NCI-H1436 treated with DMSO at 0.1 percent for 48 hours (cell line): ENCODE results near the gene SAE1.

ENCODE experiments used
- DNase-seq: peaks from one replicate; lab custom pipeline; 2025; lab: John Stamatoyannopoulos, UW

Gene SAE1

DNA sequence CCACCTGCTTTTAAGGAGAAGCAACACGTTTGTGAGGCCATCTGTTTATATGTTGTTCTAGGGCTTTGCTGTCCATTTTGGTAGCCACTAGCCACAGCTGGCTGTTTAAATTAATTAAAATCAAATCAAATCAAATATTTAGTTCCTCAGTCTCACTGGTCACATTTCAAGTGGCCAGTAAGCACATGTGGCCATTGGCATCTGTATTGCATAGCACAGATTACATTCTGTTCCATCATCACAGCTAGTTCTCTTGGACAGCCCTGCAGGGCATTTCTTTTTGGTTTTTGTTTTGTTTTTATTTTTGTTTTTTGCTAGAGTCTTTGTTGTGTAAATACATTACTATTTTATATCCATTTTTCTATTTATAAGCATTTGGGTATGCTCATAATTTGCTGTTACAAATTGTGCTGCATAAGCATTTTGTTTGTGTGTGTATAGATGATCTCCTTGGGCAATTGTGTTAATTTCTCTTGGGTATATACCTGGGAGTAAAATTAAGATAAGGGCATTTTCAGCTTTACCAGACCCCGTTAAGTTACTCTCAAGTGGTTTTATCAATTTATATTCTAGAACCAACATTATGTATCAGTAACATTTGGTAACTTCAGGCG lies 31.3 kb downstream of the SAE1 start:
- DNase-seq = no peak

DNA sequence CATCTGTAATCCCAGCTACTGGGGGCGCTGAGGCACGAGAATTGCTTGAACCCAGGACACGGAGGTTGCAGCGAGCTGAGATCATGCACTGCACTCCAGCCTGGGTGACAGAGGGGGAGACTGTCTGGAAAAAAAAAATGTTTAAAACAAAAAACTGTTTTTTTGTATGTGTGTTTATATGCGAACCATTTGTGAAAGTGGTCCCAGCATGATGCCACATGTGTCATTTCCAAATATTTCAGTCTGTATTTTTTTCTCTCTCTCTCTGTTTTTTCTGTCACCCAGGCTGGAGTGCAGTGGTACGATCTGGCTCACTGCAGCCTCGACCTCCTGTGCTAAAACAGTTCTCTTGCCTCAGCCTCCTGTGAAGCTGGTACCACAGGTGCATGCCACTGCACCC lies 37.4 kb downstream of the SAE1 start:
- no peak for DNase-seq

DNA sequence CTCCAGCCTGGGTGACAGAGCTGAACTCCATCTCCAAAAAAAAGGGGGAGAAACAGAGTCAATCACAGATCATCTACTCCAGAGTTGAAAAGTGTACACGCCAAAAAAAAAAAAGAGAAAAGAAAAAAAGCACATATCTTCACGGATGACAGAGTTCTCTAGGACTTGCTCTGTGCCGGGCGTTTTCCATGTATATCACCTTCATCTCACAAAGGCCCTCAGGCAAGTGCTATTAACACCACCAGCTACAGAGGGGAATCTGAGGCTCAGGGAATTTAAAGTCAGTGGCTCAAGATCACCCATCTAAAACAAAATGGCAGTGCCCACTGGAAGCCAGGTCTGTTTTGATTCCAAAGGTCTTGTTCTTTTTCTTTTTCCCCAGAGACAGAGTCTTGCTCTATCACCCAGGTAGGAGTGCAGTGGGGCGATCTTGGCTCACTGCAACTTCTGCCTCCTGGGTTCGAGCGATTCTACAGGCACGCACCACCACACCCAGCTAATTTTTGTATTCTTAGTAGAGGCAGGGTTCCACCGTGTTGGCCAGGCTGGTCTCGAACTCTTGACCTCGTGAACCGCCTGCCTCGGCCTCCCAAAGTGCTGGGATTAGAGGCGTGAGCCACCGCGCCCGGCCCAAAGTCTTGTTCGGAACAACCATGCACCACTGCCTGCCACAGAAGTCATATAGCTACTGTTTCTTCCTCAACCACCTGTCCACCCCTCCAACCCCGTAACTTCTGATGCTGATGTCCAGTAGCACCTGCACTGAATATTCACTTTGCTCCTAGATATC lies 42.2 kb downstream of the SAE1 start:
- DNase-seq = no peak

DNA sequence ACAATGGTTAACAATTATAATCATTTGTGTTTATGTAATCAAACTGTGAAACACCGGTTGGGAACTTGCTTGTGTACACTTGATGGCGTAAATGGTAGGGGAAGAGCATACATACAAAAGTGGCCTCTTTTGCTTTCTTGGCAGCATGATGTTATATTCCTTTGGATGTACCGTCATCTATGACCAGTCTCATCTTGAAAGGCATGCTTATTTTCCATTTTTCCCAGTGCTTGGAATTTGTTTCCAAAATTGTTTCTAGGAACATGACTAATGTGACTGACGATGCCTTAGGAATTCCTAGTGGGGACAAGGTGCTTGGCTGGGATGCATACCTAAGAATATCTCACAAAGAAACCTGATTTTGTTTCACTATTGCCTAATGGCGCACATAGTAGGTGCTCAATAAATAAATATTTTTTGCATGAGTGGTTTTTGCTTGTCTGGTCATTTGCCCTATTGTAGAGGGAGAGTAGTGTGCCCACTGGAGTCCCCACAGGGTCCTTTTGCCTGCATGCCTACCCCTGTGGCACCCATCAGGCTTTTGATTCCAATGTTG lies 45.5 kb downstream of the SAE1 start:
- DNase-seq = no peak

DNA sequence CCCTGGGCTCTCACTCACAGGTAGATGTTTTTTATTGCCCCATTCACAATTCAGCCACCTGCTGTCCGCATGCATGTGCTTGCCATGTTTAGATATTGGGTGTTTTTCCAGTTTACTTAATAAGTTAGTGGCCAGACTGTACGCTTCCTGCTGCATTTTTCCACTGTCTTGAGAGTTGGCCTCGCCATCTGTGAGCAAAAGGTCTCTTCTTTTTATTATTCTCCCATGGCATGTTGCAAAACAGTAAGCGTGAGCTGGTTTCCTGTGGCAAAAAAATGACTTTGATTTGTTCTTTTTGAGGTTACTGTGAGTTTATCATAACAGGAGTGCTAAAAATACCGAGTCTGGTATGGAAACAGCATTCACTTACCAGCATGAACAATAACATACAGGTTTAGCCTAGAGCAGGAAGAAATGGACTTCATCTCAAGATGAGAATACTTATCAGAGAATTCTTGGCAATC lies 46.0 kb downstream of the SAE1 start:
- no peak for DNase-seq

DNA sequence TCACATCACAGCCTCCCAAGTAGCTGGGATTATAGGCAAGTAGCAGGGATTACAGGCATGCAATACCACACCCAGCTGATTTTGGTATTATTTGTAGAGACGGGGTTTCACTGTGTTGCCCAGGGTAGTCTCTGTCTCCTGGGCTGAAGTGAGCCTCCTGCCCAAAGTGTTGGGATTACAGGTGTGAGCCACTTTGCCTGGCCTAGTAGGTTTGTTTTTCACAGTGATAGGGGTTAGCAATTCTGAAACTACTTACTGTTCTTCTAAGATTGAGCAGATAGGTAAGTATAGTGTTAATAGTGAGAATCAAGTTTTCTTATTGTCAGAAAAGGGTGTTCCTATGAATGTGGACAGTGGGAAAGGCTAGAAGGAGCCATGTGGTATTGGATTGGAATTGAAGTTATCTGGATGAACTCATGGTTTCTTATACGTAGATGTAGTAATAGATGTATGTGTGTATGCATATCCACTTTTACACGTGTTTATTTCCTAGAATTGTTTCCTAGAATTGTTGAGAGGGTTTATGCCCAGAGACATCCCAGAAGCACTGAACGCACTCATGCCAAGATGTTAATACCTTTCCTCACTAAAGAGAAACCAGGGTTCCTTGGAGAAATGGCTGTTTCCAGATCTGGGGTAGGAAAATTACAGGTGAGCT lies 49.1 kb downstream of the SAE1 start:
- DNase-seq = no peak

DNA sequence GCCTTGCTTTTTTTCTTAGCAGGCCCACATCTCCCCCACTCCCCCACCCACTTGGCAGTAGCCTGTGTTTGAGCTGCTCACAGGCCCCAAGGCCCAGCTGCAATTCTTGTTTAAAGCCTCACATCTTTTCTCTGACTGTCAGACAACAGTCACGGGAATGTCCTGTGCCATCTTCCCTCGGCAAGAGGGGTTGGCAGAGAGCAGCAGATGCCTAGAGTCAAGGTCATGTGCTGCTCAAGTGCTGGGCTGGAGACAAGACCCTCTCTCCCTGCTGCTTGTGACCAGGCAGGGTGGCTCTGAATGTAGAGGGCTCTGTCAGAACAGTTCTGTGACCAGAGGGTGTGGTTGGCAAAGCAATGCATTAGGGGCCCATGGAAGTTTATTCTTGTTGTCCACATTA lies 53.0 kb downstream of the SAE1 start:
- no peak for DNase-seq

DNA sequence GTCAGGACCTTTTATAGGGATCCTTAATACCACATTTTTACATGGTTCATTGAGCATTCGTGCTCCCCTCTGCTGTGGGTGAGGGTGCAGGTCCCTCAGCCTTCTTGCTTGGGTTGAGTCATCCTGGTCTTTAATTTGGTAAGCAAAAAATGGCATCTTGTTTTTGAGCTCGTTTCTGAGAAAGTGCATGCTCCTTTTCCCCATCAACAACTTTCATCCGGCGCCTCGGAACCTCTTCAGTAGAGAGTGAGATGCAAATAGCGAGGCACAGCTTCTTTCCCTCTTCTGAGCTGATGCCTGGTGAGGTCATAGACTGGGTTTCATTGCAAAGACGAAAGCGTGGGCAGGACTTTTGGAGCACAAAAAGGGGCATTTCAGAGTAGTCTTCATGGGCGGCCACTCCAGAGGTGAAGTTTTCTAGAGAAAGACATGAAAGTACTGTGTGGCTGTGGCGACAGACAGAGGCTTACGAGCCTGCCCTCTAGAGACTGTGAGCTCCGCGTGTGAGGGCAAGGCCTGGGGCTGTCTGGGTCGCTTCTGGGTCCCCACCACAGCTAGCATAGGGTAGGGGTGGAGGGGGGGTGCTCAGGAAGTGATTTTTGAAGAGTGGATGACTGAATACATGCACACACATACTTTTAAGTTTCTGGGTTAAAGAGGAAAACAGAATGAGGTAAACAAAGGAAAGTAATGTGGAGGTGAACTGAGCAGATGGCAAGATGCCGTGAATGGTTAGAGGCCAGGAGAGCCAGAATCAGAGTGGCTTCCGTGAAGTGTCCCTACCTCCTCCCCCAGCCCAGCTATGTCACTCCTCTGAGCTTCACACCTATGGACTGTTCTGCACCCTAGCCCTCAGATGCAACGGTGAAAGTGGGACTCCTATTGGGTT lies 56.1 kb downstream of the SAE1 start:
- no peak for DNase-seq

DNA sequence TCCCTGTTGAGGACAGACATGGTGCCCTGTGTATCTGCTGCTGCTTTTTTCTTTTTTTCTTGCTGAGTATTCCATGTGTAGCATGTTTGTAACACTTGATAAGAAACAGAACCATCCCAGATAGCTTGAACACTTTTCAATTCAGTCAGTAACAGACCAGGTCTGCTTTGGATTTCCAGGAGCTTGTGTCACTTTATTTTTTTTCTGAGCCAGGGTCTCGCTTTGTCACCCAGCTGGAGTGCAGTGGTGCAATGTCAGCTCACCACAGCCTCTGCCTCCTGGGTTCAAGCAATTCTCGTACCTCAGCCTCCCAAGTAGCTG lies 56.7 kb downstream of the SAE1 start:
- DNase-seq = no peak

DNA sequence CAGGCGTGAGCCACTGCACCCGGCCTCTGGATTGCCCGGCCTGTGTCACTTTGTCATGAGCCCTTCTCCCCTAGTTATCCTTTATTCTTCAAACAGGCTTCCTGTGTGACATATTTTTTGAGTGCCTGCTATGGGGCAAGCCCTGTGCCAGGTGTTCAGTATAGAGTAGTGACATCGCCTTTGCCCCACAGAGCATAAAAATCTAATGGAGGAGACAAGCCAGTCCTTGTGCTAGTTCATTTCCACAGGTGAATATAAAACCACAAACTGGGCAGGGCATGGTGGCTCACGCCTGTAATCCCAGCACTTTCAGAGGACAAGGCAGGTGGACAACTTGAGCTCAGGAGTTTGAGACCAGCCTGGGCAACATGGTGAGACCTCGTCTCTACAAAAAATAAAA lies 57.2 kb downstream of the SAE1 start:
- DNase-seq = no peak

DNA sequence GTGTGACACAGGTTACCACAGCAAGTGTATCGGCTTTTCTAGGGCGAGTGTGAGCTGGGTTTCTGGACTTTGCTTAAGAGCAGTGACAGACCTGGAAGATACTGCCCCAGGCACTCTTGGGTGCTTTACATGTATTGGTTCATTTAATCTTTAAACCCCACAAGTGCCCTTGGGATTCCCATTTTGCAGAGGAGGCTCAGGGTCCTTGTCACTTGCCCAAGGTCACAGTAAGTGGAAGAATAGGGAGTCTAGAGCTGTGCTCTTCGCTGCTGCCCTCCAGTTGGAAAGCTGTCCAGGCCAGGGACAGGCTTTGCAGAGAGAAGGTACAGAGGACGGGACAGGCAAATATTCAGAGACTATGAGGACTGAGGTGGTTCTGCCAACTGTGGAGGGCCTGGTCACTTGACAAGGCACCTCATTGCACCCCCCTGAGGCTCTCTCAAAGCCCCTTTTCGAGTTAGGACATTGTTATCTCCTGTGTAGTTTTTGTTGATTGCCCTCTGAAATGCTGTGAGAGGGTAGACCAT lies 57.9 kb downstream of the SAE1 start:
- no peak for DNase-seq

DNA sequence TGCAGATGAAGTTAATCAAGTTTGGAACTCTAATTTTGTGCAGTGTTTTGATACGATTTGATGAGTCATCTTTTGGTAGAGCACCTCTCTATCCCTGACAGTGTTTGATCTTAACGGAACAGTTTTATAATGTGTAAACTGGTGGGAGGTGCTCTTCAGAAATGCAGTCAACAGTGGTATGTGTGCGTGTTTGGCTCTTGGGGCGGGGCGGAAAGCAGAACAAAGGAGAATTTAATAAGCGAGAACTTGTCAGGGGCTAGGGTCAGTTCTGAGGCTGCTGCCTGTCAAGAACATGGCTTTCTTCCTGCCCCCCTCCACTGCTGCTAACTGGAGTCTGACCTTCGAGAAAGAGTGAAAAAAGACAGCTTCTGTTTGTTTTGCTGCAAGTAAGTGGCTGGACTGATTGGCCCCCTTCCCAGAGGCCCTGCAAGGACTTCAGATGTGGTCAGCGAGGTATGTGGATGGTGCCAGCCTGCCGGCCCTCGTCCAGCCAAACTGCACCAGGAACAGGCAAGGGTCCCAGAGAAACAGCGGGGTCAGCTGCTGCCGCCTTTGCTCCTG lies 59.6 kb downstream of the SAE1 start:
- DNase-seq = no peak

DNA sequence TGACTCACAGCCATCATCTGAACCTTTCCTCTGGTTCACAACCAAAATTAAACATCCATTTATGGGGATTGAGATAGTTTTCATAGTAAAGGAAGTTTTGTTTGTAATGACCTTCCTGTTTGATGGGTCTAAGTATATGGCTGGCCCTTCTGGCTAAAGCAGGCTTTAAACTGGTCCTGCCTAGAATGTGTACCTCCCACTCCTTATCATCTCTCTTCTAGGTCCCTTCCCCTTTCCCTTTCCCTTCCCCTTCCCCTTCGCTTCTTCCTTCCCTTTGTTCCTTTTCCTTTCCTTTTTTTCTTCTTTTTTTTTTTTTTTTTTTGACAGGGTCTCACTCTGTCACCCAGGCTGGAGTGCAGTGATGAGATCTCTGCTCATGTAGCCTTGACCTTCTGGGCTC lies 64.8 kb downstream of the SAE1 start:
- no peak for DNase-seq

DNA sequence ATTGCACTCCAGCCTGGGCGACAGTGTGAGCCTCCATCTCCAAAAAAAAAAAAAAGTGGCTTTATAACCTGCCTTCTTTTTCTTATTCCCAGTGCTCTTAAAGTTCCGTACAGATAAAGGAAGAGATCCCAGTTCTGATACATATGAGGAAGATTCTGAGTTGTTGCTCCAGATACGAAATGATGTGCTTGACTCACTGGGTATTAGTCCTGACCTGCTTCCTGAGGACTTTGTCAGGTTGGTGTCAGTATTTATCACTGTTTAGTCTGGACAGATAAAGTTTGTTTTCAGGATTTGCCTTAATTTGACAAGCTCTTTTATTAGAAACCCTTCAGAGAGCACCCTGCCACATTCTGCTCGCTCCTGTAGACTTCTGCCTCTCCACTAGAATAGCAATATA lies 66.5 kb downstream of the SAE1 start:
- no peak for DNase-seq

DNA sequence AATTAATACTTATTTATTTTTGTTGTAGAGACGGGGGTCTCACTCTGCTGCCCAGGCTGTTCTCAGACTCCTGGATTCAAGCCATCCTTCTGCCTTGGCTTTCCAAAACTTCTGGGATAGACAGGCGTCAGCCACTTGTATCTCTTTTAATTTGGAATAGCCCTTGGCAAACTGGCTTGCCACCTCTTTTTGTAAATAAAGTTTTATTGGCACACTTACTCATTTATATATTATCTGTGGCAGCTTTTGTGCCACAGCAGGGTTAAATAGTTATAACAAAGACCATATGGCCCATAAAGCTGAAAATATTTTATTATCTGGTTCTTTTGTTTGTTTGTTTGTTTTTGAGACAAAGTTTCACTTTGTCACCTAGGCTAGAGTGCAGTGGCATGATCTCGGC lies 69.9 kb downstream of the SAE1 start:
- no peak for DNase-seq

DNA sequence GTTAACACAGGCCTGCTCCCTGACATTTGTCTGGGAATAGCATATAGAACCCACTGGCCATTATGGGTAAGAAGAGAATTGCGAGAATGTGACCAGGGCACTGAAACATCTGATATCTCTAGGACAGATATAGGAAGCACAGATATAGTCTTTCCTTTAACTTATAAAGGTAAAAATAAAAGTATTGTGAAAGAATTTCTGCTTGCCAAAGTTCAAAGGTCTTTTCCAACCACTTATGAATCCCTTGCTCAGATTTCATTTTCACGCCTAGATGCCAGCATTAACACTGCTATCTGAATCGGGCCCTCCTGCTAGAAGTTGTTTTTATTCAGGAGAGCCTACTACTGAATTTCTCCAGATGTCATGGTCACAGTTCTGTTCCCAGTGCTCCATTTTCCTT lies 72.6 kb downstream of the SAE1 start:
- DNase-seq = no peak

DNA sequence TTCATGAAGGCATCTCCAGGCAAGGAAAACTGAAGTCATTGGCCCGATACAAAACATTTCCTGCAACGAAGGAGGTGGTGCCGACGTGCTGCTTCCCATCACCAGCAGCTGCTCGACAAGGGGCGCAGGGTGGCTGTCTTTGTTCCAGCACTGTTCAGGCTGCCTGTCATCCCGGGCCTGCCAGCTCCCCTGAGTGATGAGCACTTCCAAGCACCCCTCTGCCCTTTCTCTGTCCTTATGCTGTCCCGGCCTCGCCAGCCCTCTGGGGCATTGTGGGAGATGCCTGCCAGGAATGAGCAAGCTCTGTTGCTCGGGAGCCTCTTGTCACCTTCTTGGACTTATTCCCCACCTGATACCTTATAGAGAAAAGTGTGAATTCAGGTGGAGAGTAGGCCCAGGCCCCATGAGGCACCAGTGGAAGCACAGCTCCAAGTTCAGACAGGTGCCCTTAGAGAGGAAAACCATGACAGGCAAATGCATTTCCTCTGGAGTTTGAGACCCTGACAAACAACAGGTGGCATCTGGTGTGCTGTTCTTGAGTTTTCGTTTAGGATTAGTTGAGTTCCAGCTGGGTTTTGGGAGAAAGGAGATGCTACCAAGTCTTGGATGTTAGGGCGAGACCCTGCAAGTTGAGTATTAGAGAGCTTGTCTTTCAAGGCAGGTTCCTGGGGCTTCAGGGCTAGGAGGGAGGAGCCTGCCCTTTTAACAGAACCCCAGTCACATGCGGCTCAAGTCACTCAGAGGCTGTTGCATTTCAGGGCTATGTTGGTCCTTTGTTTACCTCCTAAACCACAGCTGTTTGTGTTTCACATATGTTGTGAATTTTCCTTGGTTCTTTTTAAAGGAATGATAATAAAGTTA lies 78.9 kb downstream of the SAE1 start:
- no peak for DNase-seq

DNA sequence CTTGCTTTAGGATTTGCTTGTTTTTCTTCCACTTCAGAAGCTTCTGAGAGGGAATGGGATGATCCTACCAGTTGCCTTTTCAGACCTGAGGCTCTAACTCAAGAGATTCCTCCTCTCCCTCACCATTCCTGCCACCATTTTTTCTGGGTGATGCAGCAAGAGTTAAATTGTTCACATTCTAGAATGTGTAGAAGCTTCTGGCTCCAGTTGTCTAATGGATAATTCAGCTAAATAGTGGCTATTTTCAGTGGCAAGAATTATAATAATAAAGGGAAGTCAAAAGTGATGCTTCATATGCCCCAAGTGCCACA lies 79.5 kb downstream of the SAE1 start:
- DNase-seq = no peak

DNA sequence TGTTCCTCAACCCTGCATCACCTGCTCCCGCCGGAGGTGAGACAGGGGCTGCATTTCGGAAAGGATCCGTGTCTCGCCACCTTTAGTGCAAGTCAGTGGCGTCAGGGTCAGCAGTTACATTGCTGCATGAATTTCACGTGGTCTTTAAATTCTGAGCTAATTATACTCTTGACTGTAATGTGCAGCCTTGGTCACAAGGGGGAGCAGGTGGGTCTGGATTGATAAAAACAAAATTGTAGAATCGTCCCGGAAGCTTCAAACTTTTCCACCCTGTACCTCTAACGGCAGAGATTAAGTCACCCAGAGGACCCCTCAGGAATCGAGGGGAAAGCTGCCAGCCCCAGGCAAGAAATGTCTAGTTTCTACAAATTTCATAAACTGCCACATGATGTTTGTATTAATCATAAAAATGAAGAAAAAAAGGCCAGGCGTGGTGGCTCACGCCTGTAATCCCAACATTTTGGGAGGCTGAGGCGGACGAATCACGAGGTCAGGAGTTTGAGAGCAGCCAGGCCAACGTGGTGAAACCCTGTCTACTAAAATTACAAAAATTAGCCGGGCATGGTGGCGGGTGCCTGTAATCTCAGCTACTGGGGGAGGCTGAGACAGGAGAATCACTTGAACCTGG lies 80.2 kb downstream of the SAE1 start:
- no peak for DNase-seq

DNA sequence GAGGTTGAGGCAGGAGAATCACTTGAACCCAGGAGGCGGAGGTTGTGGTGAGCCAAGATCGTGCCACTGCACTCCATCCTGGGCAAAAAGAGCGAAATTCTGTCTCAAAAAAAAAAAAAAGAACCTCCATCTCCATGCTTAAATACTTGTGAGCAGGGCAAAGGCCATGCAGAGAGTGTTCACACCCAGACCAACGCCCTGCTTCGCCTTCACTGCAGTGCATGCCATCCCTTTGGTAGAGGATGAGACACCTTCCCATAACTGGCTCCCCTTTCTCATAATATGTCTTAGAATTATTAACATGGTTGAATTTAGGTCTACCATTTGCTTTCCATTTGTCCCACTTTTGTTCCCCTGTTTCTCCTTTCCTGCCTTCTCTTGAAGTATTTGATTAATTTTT lies 84.9 kb downstream of the SAE1 start:
- no peak for DNase-seq
